Right ventricle myocardium inferior (tissue), 1 donor: ENCODE measurements around the gene EPO. TPM values are rescaled to one million over a fixed set of nuclear protein-coding genes. Genes with fewer than 3 reads are reported as not detected.
"Not testable (repeated sequence)": the region's sequence is repeated elsewhere in the genome, so short reads cannot be mapped to it uniquely, and the experiment has no call there.

ENCODE experiments used
- ATAC-seq: fragments of 200-7000 bp; cut with Tn5 transposase; one replicate; pipeline ENCODE4 v1.9.1; 2020; ENCODE audit warnings: mild to moderate bottlenecking, moderate library complexity
- DNase-seq: peaks from one replicate; pipeline ENCODE4 v3.0.0; 2021; ENCODE audit errors: missing footprints
- intact Hi-C: fragments of 100-400 bp; cut with DNase I; formaldehyde crosslinking; loops from one replicate; pipeline ENCODE4 v1.11.0; 2022
- total RNA-seq: library from RNA; stranded (reverse); fragmentation: NEBNext Ultra II Directional; extraction: Animal tissue kit (Norgen Biotek cat#: 25700); gene quantifications from one replicate; pipeline ENCODE4 v1.2.1, GENCODE V29; 2021
- donor health status: DM: no; HTN: yes; CAD: no; lungs with severe emphysema.

The EPO gene
- total RNA-seq, 1 donor from 2014 or later: not detected

GRCh38 chr7:100722480-100723212, 2.4 kb downstream of the EPO start:
- DNase-seq: no peak
- no peak for ATAC-seq
- intact Hi-C loops: no loop called here

GRCh38 chr7:100723732-100724275, 3.5 kb downstream of the EPO start:
- no peak for ATAC-seq
- intact Hi-C loops: loop anchor here (2.0 kb wide), 1 partner anchor 255 kb away; no protein-coding TSS in a partner anchor
- DNase-seq: no peak

- not testable (repeated sequence) for ATAC-seq, DNase-seq
- intact Hi-C loops: loop anchor here (2.0 kb wide), 1 partner anchor 256 kb away; no protein-coding TSS in a partner anchor
Observed at GRCh38 chr7:100724364-100724763, 4.1 kb downstream of the EPO start.

- DNase-seq (no peak), ATAC-seq (no peak)
- intact Hi-C loops: loop anchor here (5.0 kb wide), 1 partner anchor 165 kb away; no protein-coding TSS in a partner anchor
Observed at GRCh38 chr7:100726996-100727761, 6.9 kb downstream of the EPO start.

GRCh38 chr7:100728196-100728595, 7.9 kb downstream of the EPO start:
- no peak for DNase-seq
- no peak for ATAC-seq
- intact Hi-C loops: loop anchor here (5.0 kb wide), 1 partner anchor 166 kb away; no protein-coding TSS in a partner anchor

GRCh38 chr7:100730136-100730800, 10.0 kb downstream of the EPO start:
- intact Hi-C loops: loop anchor here (10.0 kb wide), 1 partner anchor 325 kb away; no protein-coding TSS in a partner anchor
- ATAC-seq (no peak), DNase-seq (no peak)

GRCh38 chr7:100731937-100732636, 11.8 kb downstream of the EPO start:
- no peak for DNase-seq
- ATAC-seq: no peak
- intact Hi-C loops: loop anchor here (10.0 kb wide), 1 partner anchor 323 kb away; no protein-coding TSS in a partner anchor

- ATAC-seq (no peak), DNase-seq (no peak)
- intact Hi-C loops: loop anchor here (10.0 kb wide), 1 partner anchor 319 kb away; no protein-coding TSS in a partner anchor
Observed at GRCh38 chr7:100735730-100736129, 15.5 kb downstream of the EPO start.

- DNase-seq (no peak), ATAC-seq (no peak)
- intact Hi-C loops: loop anchor here (10.0 kb wide), 1 partner anchor 318 kb away; no protein-coding TSS in a partner anchor
Observed at GRCh38 chr7:100736671-100737070, 16.4 kb downstream of the EPO start.

- ATAC-seq: no peak
- intact Hi-C loops: loop anchor here (10.0 kb wide), 1 partner anchor 315 kb away; no protein-coding TSS in a partner anchor
- DNase-seq: no peak
Observed at GRCh38 chr7:100739934-100740333, 19.7 kb downstream of the EPO start.

- no peak for ATAC-seq
- DNase-seq: no peak
- intact Hi-C loops: no loop called here
Observed at GRCh38 chr7:100744605-100745004, 24.3 kb downstream of the EPO start.

GRCh38 chr7:100745184-100745583, 24.9 kb downstream of the EPO start:
- intact Hi-C loops: no loop called here
- DNase-seq (no peak), ATAC-seq (peak; percentile 71)

GRCh38 chr7:100752994-100753393, 32.7 kb downstream of the EPO start:
- DNase-seq (no peak), ATAC-seq (no peak)
- intact Hi-C loops: no loop called here

- intact Hi-C loops: no loop called here
- DNase-seq (no peak), ATAC-seq (no peak)
Observed at GRCh38 chr7:100753750-100754149, 33.5 kb downstream of the EPO start.

- intact Hi-C loops: no loop called here
- DNase-seq (no peak), ATAC-seq (no peak)
Observed at GRCh38 chr7:100759357-100760171, 39.3 kb downstream of the EPO start.

GRCh38 chr7:100762841-100763240, 42.6 kb downstream of the EPO start:
- DNase-seq, ATAC-seq, intact Hi-C loops: not testable (repeated sequence)

- ATAC-seq: no peak
- intact Hi-C loops: no loop called here
- no peak for DNase-seq
Observed at GRCh38 chr7:100763556-100764140, 43.4 kb downstream of the EPO start.
